Duodenal mucosa (tissue), 2 donors: ENCODE measurements around the gene SETX.

Experiments
- H3K27ac ChIP-seq: one replicate; pipeline ENCODE4 v1.7.0; 2013; ENCODE audit warnings: low read depth, low read length
- H3K27me3 ChIP-seq, 2 donors: one replicate each; pipeline ENCODE4 v1.7.0; 2013; ENCODE audit warnings: low read length in 2 of 2, control low read depth in 1 of 2; ENCODE audit not compliant: insufficient read depth in 2 of 2, control insufficient read depth in 1 of 2
- H3K36me3 ChIP-seq, 2 donors: one replicate each; pipeline ENCODE4 v1.7.0; 2013; ENCODE audit warnings: low read length in 2 of 2, control low read depth in 1 of 2; ENCODE audit not compliant: insufficient read depth in 2 of 2, control insufficient read depth in 1 of 2
- H3K4me1 ChIP-seq, 2 donors: one replicate each; pipeline ENCODE4 v1.7.0; 2013; ENCODE audit warnings: low read length in 2 of 2, control low read depth in 1 of 2; ENCODE audit not compliant: insufficient read depth in 2 of 2, control insufficient read depth in 1 of 2
- H3K4me3 ChIP-seq, 2 donors: one replicate each; pipeline ENCODE4 v1.7.0; 2013; ENCODE audit warnings: low read length in 2 of 2, low read depth in 1 of 2
- H3K9ac ChIP-seq, 2 donors: one replicate each; pipeline ENCODE4 v1.7.0; 2013; ENCODE audit warnings: low read length in 2 of 2, low read depth in 1 of 2
- H3K9me3 ChIP-seq, 2 donors: one replicate each; pipeline ENCODE4 v1.7.0; 2013; ENCODE audit warnings: low read length in 2 of 2, control low read depth in 1 of 2; ENCODE audit not compliant: control insufficient read depth in 1 of 2

Gene SETX

GRCh38 chr9:132235894-132236661 is 118.7 kb downstream of the SETX start:
- Histone ChIP-seq H3K9me3 (no peaks in the 10 kb centered on the region), H3K27ac (no peak overlapping the region), H3K36me3 (no peaks in the 10 kb centered on the region), H3K9ac (no peak overlapping the region), H3K4me1 (peaks cover 0 to 8% of the 10 kb centered on the region in 2 donors), H3K4me3 (no peak overlapping the region), H3K27me3 (peaks cover 0 to 3% of the 10 kb centered on the region in 2 donors)

DNA sequence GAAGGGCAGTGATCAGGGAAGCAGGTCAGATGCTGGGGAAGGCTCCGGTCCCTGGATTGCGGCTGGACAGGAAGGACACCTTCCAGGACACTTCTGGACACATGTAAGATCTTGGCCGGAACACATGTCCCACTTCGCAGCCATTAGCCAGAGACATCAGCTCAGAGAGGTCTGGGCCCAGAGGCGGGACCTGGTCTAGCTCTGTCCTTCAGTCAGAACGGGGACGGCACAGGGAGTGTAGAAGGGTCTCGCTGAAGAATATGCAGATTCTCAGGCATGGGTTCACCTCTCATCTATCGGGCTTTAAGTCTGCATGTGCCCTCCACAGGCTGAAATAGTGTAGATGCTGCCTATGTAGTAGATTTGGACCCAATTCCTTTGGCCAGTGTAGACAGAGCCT is 119.7 kb downstream of the SETX start:
- Histone ChIP-seq H3K9ac (no peak overlapping the region), H3K27me3 (peaks cover 0 to 3% of the 10 kb centered on the region in 2 donors), H3K27ac (no peak overlapping the region), H3K36me3 (no peaks in the 10 kb centered on the region), H3K4me1 (peaks cover 0 to under 1% of the 10 kb centered on the region in 2 donors), H3K4me3 (no peak overlapping the region), H3K9me3 (no peaks in the 10 kb centered on the region)

DNA sequence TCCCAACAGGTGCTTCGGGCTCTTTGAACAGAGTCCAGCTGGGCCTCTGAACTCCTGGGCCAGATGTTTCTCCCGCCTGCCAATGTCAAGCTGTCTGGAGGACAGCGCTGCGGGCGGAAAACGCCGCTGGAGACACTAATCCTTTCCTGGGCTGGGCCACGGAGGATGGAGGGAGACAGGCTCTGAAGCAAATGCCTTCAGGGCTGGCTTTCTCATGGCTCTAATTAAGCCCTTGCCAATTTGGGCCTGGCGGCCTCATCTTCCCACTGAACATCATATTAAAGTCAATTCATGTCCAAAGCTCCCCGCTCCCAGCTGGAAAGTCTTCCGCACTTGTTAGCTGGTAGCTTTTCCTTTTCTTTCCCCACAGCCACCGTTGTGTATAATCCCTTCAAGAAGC is 120.3 kb downstream of the SETX start:
- H3K9me3 ChIP-seq = no peaks in the 10 kb centered on the region
- H3K27me3 ChIP-seq = peaks cover 0 to 3% of the 10 kb centered on the region in 2 donors
- no peak overlapping the region for H3K4me3 ChIP-seq
- no peak overlapping the region for H3K27ac ChIP-seq
- H3K36me3 ChIP-seq = no peaks in the 10 kb centered on the region
- H3K9ac ChIP-seq = no peak overlapping the region
- no peaks in the 10 kb centered on the region for H3K4me1 ChIP-seq

DNA sequence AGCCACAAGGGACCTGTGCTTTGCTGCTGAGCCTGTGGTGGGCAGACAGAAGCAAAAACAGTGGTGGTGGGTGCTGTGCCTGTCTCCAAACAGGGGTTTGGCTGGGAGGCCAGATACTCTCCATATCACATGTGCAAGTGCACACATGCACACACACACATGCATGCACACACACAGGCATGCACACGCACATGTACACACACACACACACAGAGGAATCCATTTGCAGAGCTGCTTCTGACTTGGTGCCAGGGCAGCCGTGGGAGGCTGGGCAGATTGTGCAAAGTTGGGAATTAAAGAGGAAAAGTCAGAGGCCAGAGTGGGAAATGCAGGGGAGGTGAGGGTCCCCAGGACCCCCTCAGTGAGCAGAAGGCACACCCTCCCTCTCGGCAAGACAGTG is 121.6 kb downstream of the SETX start:
- Histone ChIP-seq H3K4me3 (no peak overlapping the region), H3K36me3 (no peaks in the 10 kb centered on the region), H3K9me3 (no peaks in the 10 kb centered on the region), H3K27ac (no peak overlapping the region), H3K4me1 (no peaks in the 10 kb centered on the region), H3K9ac (no peak overlapping the region), H3K27me3 (peaks cover 0 to 3% of the 10 kb centered on the region in 2 donors)

DNA sequence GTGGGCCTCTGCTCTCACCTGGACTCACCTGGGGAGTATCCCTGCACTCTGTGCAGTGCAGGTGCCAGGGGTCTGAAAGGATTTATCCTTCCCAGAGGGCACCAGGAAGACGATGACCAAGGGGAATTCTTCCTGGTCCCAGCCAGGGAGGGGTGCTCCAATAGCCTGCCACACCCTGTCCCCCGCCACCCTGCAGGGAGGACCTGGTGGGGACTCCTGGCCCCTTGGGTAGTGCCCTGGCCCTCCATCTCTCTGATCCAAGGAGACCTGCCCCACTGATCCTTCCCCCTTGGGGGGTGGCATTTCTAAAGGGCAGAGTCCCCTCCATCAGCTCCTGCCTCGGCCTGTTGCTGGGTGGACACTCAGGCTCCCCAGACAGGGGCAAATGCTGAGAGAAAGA is 122.3 kb downstream of the SETX start:
- H3K9ac ChIP-seq = no peak overlapping the region
- H3K4me1 ChIP-seq = no peaks in the 10 kb centered on the region
- no peak overlapping the region for H3K4me3 ChIP-seq
- no peaks in the 10 kb centered on the region for H3K9me3 ChIP-seq
- H3K27ac ChIP-seq = no peak overlapping the region
- peaks cover 0 to 3% of the 10 kb centered on the region in 2 donors for H3K27me3 ChIP-seq
- no peaks in the 10 kb centered on the region for H3K36me3 ChIP-seq

- no peaks in the 10 kb centered on the region for H3K9me3 ChIP-seq
- no peaks in the 10 kb centered on the region for H3K36me3 ChIP-seq
- no peaks in the 10 kb centered on the region for H3K27me3 ChIP-seq
- no peaks in the 10 kb centered on the region for H3K4me1 ChIP-seq
- H3K9ac ChIP-seq = no peak overlapping the region
- no peak overlapping the region for H3K4me3 ChIP-seq
- no peak overlapping the region for H3K27ac ChIP-seq
Observed at GRCh38 chr9:132231019-132231701, 123.6 kb downstream of the SETX start.

GRCh38 chr9:132230605-132231004 is 124.2 kb downstream of the SETX start:
- H3K4me3 ChIP-seq = no peak overlapping the region

GRCh38 chr9:132228062-132228461 is 126.7 kb downstream of the SETX start:
- Histone ChIP-seq H3K9ac (no peak overlapping the region), H3K9me3 (no peaks in the 10 kb centered on the region), H3K27me3 (no peaks in the 10 kb centered on the region), H3K27ac (no peak overlapping the region), H3K4me3 (no peak overlapping the region), H3K36me3 (no peaks in the 10 kb centered on the region), H3K4me1 (no peaks in the 10 kb centered on the region)

More at GRCh38 chr9:132230605-132231004, 124.2 kb downstream of the SETX start:
- H3K27me3 ChIP-seq = no peaks in the 10 kb centered on the region
- no peak overlapping the region for H3K9ac ChIP-seq
- no peaks in the 10 kb centered on the region for H3K9me3 ChIP-seq
- H3K36me3 ChIP-seq = no peaks in the 10 kb centered on the region
- no peaks in the 10 kb centered on the region for H3K4me1 ChIP-seq
- H3K27ac ChIP-seq = no peak overlapping the region

- Histone ChIP-seq H3K27me3 (no peaks in the 10 kb centered on the region), H3K27ac (no peak overlapping the region), H3K9ac (no peak overlapping the region), H3K4me3 (no peak overlapping the region), H3K9me3 (no peaks in the 10 kb centered on the region), H3K4me1 (no peaks in the 10 kb centered on the region), H3K36me3 (no peaks in the 10 kb centered on the region)
Observed at GRCh38 chr9:132226571-132227430, 128.0 kb downstream of the SETX start.

DNA sequence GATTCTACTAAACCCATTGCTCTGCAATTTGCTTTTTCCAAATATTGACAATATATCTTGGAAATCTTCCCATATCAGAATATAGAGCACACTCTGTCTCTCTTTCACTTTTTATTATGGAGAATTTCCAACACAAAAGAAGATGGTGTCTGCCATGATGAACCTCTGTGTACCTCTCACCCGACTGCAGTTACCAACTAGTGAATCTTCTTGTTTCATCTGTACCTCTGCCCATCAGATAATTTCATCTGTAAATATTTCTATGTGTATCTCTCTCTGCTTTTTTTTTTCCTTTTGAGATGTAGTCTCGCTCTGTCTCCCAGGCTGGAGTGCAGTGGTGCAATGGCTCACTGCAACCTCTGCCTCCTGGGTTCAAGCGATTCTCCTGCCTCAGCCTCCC is 130.1 kb downstream of the SETX start:
- no peaks in the 10 kb centered on the region for H3K36me3 ChIP-seq
- no peaks in the 10 kb centered on the region for H3K4me1 ChIP-seq
- no peak overlapping the region for H3K27ac ChIP-seq
- H3K27me3 ChIP-seq = no peaks in the 10 kb centered on the region
- no peak overlapping the region for H3K9ac ChIP-seq
- no peaks in the 10 kb centered on the region for H3K9me3 ChIP-seq
- no peak overlapping the region for H3K4me3 ChIP-seq
